Spleen (tissue), 11 donors: Measurements from ENCODE around the gene SCD5. TPM values are rescaled to one million over a fixed set of nuclear protein-coding genes. Genes with fewer than 3 reads are reported as not detected.

ENCODE experiments used
- DNase-seq: peaks from one replicate; pipeline ENCODE4 v3.0.0-alpha.2; 2020
- H3K27ac ChIP-seq, 8 donors: fragments of 200-600 bp; sonication (generic) in 7 of 8; 1 replicate in 4 of 8; 2 replicates in 4 of 8; pipeline versions ENCODE4 v1.5.0 to v1.8.0; 2016 to 2021; ENCODE audit warnings: inconsistent platforms in 4 of 8, mild to moderate bottlenecking in 4 of 8, moderate library complexity in 1 of 8
- H3K27me3 ChIP-seq, 7 donors: fragments of 200-600 bp; sonication (generic) in 6 of 7; replicated peaks in 1 of 7; 1 replicate in 4 of 7; 2 replicates in 3 of 7; pipeline versions ENCODE4 v1.5.0 to v1.8.0; 2016 to 2021; ENCODE audit warnings: inconsistent platforms in 3 of 7, mild to moderate bottlenecking in 1 of 7
- H3K36me3 ChIP-seq, 6 donors: fragments of 200-600 bp; sonication (generic) in 5 of 6; 1 replicate in 4 of 6; 2 replicates in 2 of 6; pipeline versions ENCODE4 v1.5.0 to v1.8.0; 2016 to 2021; ENCODE audit warnings: inconsistent platforms in 2 of 6
- H3K4me1 ChIP-seq, 6 donors: fragments of 200-600 bp; sonication (generic) in 5 of 6; 1 replicate in 3 of 6; 2 replicates in 3 of 6; pipeline versions ENCODE4 v1.5.0 to v1.8.0; 2016 to 2021; ENCODE audit warnings: inconsistent platforms in 3 of 6
- H3K4me3 ChIP-seq, 8 donors: fragments of 200-600 bp; sonication (generic) in 7 of 8; 1 replicate in 4 of 8; 2 replicates in 4 of 8; pipeline versions ENCODE4 v1.5.0 to v1.8.0; 2016 to 2021; ENCODE audit warnings: inconsistent platforms in 4 of 8, mild to moderate bottlenecking in 4 of 8, moderate library complexity in 2 of 8
- H3K9me3 ChIP-seq, 8 donors: fragments of 200-600 bp; sonication (generic) in 7 of 8; 1 replicate in 4 of 8; 2 replicates in 4 of 8; pipeline versions ENCODE4 v1.5.0 to v1.8.0; 2016 to 2021; ENCODE audit warnings: inconsistent platforms in 4 of 8
- POLR2A ChIP-seq, 3 donors: fragments of 450-650 bp; IDR thresholded peaks; one replicate each; pipeline ENCODE4 v1.5.1; 2017; ENCODE audit warnings: antibody characterized with exemption in 3 of 3, mild to moderate bottlenecking in 1 of 3
- POLR2AphosphoS5 ChIP-seq, 3 donors: sonication (generic); formaldehyde crosslinking; IDR thresholded peaks; one replicate each; pipeline ENCODE4 v1.5.1; 2017; ENCODE audit warnings: antibody characterized with exemption in 3 of 3
- WGBS, 5 donors: extraction: QIAGEN DNeasy Blood & Tissue Kit in 3 of 5; methylation state at CpG; one replicate each; pipeline versions ENCODE4 v1.1.5 to v1.1.7; 2013 to 2018; 5-methylcytosine and 5-hydroxymethylcytosine counted together
- intact Hi-C: fragments of 100-400 bp; cut with DNase I; formaldehyde crosslinking; loops from one replicate; pipeline ENCODE4 v1.15.0; 2023; ENCODE audit warnings: low total_unique reads
- polyA plus RNA-seq, 3 donors: library from polyadenylated mRNA; stranded (reverse); fragments of 200-250 nt; gene quantifications; one replicate each; pipeline ENCODE4 v1.2.1, GENCODE V29; 2013
- total RNA-seq, 7 donors: library from RNA; depleted of rRNA in 3 of 7; stranded (reverse); fragments of >200 nt in 3 of 7; fragmentation: NEBNext Ultra II Directional in 4 of 7; extraction: Animal tissue kit (Norgen Biotek cat#: 25700) in 4 of 7; gene quantifications; one replicate each; pipeline versions ENCODE4 v1.1.0 to v1.2.1, GENCODE V29; 2016 to 2021
- TF ChIP-seq, protein P1 (sequence below), 11 experiments: fragments of 200-600 bp in 7 of 11; fragments of 450-650 bp in 4 of 11; sonication (generic) in 4 of 11; IDR thresholded peaks in 8 of 11; conservative IDR thresholded peaks in 3 of 11; 1 replicate in 7 of 11; 2 replicates in 4 of 11; pipeline versions ENCODE4 v1.4.0 to v1.8.0; 2016 to 2021; ENCODE audit warnings: antibody characterized with exemption in 11 of 11, inconsistent platforms in 4 of 11, mild to moderate bottlenecking in 1 of 11
- donor health status: healthy with polysubstance abuse.
- donor health status: DM: no; HTN: no; CAD: no; lungs with moderate emphysema.
- donor health status: DM: no; HTN: no; CAD: no.
- donor health status: Bipolar disorder and iron deficiency.
- donor health status: healthy.
- donor health status: DM: no; HTN: no; CAD: no.
- donor health status: DM: yes; HTN: yes; CAD: no.

The SCD5 gene
- total and polyA plus RNA-seq, 10 donors = 0.85 to 7.2 (median 3.9) TPM

DNA sequence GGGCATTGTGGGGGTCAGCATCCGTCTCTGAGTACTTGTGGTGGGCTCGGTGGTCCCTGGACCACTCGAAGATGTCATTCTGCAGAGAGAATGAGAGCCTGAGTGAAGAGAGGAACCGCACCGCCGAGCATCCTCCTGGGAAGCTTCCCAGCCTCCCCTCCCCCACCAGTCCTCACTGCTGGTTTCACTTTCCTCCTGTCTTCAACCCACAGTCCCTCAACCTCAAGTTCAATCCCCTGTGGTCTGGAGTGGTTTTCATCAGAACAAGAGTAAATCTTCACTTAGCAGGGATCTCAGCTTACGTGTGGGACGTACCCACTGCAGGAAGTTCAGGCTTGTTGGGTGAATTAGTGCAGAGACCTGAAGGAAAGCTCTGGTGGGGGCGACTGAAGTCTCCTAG is 117.8 kb downstream of the SCD5 start:
- Histone ChIP-seq H3K27ac (no peak overlapping the region), H3K36me3 (no peaks in the 10 kb centered on the region), H3K4me3 (no peak overlapping the region), H3K4me1 (no peaks in the 10 kb centered on the region), H3K9me3 (no peaks in the 10 kb centered on the region), H3K27me3 (no peaks in the 10 kb centered on the region)
- WGBS, 5 donors = 61 to 82% (median 76%) methylated on average over 9 of the region's 9 CpGs
- DNase-seq = no peak
- TF ChIP-seq, protein P1, sequence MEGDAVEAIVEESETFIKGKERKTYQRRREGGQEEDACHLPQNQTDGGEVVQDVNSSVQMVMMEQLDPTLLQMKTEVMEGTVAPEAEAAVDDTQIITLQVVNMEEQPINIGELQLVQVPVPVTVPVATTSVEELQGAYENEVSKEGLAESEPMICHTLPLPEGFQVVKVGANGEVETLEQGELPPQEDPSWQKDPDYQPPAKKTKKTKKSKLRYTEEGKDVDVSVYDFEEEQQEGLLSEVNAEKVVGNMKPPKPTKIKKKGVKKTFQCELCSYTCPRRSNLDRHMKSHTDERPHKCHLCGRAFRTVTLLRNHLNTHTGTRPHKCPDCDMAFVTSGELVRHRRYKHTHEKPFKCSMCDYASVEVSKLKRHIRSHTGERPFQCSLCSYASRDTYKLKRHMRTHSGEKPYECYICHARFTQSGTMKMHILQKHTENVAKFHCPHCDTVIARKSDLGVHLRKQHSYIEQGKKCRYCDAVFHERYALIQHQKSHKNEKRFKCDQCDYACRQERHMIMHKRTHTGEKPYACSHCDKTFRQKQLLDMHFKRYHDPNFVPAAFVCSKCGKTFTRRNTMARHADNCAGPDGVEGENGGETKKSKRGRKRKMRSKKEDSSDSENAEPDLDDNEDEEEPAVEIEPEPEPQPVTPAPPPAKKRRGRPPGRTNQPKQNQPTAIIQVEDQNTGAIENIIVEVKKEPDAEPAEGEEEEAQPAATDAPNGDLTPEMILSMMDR (IDR thresholded peaks at IDR 0.05 in 8 of 11, conservative IDR thresholded peaks at IDR 0.05 in 3 of 11) = no peak
- TF ChIP-seq POLR2A (IDR thresholded peaks at IDR 0.05) (no peak), POLR2AphosphoS5 (IDR thresholded peaks at IDR 0.05) (no peak)
- intact Hi-C loops = no loop called here

DNA sequence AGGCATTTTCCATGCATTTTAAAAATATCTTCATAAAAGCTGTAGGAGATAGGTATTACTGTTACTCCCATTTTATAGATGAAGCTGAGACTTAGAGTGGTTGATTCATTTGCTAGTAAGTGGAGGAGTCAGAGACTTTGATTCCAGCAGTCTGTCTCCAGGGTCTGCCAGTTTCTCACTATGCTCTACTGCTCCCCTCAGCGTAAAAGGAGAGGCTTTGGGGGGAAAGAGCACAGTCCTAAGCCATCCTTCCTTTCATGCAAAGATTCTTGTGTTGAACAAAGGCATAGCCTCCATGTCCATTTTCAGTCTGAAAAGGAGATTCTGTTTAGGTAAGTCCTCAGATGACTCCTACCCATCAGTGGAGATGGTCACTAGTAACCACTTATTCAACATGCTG is 119.1 kb downstream of the SCD5 start:
- TF ChIP-seq POLR2AphosphoS5 (IDR thresholded peaks at IDR 0.05) = no peak
- TF ChIP-seq, protein P1 (IDR thresholded peaks at IDR 0.05 in 8 of 11, conservative IDR thresholded peaks at IDR 0.05 in 3 of 11) = no peak
- no peak for TF ChIP-seq POLR2A (IDR thresholded peaks at IDR 0.05)
- Histone ChIP-seq H3K27me3 (no peaks in the 10 kb centered on the region), H3K4me1 (no peaks in the 10 kb centered on the region), H3K36me3 (no peaks in the 10 kb centered on the region), H3K4me3 (no peak overlapping the region), H3K9me3 (no peaks in the 10 kb centered on the region), H3K27ac (no peak overlapping the region)
- no peak for DNase-seq
- intact Hi-C loops = no loop called here
- 74 to 94% (median 83%) methylated on average over 1 of the region's 1 CpG for WGBS, 5 donors

DNA sequence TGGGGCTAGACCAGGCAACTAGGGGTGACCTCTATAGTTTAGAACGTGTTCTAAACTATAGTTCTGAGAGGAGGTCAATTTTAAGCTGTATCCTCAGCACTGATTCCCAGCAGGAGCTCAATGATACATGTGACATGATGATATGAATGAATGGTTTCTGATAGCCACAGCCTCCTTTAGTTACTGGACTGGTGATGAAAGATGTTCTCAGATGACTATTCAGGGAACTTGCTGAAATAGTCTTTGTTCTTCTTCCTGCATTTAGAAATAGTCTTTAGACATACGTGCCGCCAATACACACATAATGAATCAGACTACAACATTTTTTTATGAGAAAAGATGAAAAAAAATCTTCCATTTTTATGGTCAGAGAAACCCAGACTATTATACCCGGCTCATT is 120.5 kb downstream of the SCD5 start:
- H3K27me3 ChIP-seq = no peaks in the 10 kb centered on the region
- no peak overlapping the region for H3K4me3 ChIP-seq
- H3K4me1 ChIP-seq = no peaks in the 10 kb centered on the region
- no peaks in the 10 kb centered on the region for H3K36me3 ChIP-seq
- no peaks in the 10 kb centered on the region for H3K9me3 ChIP-seq
- 54 to 71% (median 55%) methylated on average over 4 of the region's 4 CpGs for WGBS, 5 donors
- no peak for DNase-seq
- intact Hi-C loops = no loop called here
- no peak overlapping the region for H3K27ac ChIP-seq
- no peak for TF ChIP-seq POLR2A (IDR thresholded peaks at IDR 0.05)
- TF ChIP-seq, protein P1 (IDR thresholded peaks at IDR 0.05 in 8 of 11, conservative IDR thresholded peaks at IDR 0.05 in 3 of 11) = no peak
- TF ChIP-seq POLR2AphosphoS5 (IDR thresholded peaks at IDR 0.05) = no peak

DNA sequence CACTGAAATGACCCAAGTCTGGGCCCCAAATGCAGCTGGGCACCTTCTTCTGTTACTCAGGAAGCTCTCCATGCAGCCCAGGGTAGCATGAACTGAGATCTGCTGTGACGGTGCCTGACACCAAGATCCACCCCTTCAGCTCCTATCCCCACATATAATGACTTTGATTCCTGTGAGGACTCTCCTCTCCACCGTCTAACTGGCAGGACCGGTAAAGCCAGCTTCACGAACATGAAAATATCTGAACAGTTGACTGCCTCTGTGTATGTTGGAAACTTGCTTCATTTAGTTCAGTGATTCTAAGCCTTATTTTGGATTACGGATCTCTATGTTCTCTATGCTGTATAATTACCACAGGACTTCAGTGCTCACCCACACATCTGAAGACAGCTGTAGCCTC is 121.3 kb downstream of the SCD5 start:
- TF ChIP-seq POLR2AphosphoS5 (IDR thresholded peaks at IDR 0.05) (no peak), POLR2A (IDR thresholded peaks at IDR 0.05) (no peak)
- TF ChIP-seq, protein P1 (IDR thresholded peaks at IDR 0.05 in 8 of 11, conservative IDR thresholded peaks at IDR 0.05 in 3 of 11) = no peak

More for the DNA sequence above, 121.3 kb downstream of the SCD5 start:
- Histone ChIP-seq H3K4me3 (no peak overlapping the region), H3K36me3 (no peaks in the 10 kb centered on the region), H3K4me1 (no peaks in the 10 kb centered on the region), H3K27me3 (no peaks in the 10 kb centered on the region), H3K9me3 (no peaks in the 10 kb centered on the region), H3K27ac (no peak overlapping the region)
- intact Hi-C loops = no loop called here
- 83 to 99% (median 95%) methylated on average over 5 of the region's 5 CpGs for WGBS, 5 donors
- no peak for DNase-seq
